ENCODE measurements around the gene COL12A1. TPM values are rescaled to one million over a fixed set of nuclear protein-coding genes. Genes with fewer than 3 reads are reported as not detected.

COL12A1 gene
- total RNA-seq, 6 experiments from 2014 or later, result 1.1 to 4.4 (median 3.0) TPM

GRCh38 chr6:75091467-75092190 lies 114.2 kb downstream of the COL12A1 start:
- ATAC-seq (no peak), DNase-seq (no peak)
- Histone ChIP-seq H3K36me3 (no peaks in the 10 kb centered on the region), H3K27ac (no peak overlapping the region), H3K4me1 (no peaks in the 10 kb centered on the region), H3K9me3 (no peaks in the 10 kb centered on the region), H3K4me3 (no peak overlapping the region), H3K27me3 (no peaks in the 10 kb centered on the region)
- intact Hi-C loops (cut with DNase I), result no loop called here
- no peak for TF ChIP-seq CTCF (IDR thresholded peaks at IDR 0.05)
- no peak for TF ChIP-seq POLR2A (IDR thresholded peaks at IDR 0.05)
- 61% methylated on average over 4 of the region's 4 CpGs for WGBS (ENCODE audit: insufficient coverage, low coverage, low lambda C conversion rate, missing lambda C conversion rate)

- TF ChIP-seq POLR2A (IDR thresholded peaks at IDR 0.05) (no peak), CTCF (IDR thresholded peaks at IDR 0.05) (no peak)
- no peak for DNase-seq
- Histone ChIP-seq H3K27ac (no peak overlapping the region), H3K4me1 (no peaks in the 10 kb centered on the region), H3K9me3 (no peaks in the 10 kb centered on the region), H3K4me3 (no peak overlapping the region), H3K36me3 (no peaks in the 10 kb centered on the region), H3K27me3 (no peaks in the 10 kb centered on the region)
- WGBS (ENCODE audit: insufficient coverage, low coverage, low lambda C conversion rate, missing lambda C conversion rate), result 23% methylated on average over 1 of the region's 1 CpG
- intact Hi-C loops (cut with DNase I), result no loop called here
- ATAC-seq, result peak in 3 of 4 donors; percentile 32 to 79 (median 64)
These were observed 115.3 kb downstream of the COL12A1 start for GRCh38 chr6:75090576-75090975.

- Histone ChIP-seq H3K36me3 (no peaks in the 10 kb centered on the region), H3K27me3 (no peaks in the 10 kb centered on the region), H3K4me3 (no peak overlapping the region), H3K9me3 (no peaks in the 10 kb centered on the region), H3K4me1 (no peaks in the 10 kb centered on the region), H3K27ac (no peak overlapping the region)
- intact Hi-C loops (cut with DNase I), result no loop called here
- DNase-seq (no peak), ATAC-seq (no peak)
- no peak for TF ChIP-seq CTCF (IDR thresholded peaks at IDR 0.05)
- TF ChIP-seq POLR2A (IDR thresholded peaks at IDR 0.05), result no peak
- 76% methylated on average over 7 of the region's 8 CpGs for WGBS (ENCODE audit: insufficient coverage, low coverage, low lambda C conversion rate, missing lambda C conversion rate)
These were observed 115.9 kb downstream of the COL12A1 start for GRCh38 chr6:75089921-75090320.

GRCh38 chr6:75089151-75089897 lies 116.5 kb downstream of the COL12A1 start:
- Histone ChIP-seq H3K9me3 (no peaks in the 10 kb centered on the region), H3K4me3 (no peak overlapping the region), H3K4me1 (no peaks in the 10 kb centered on the region), H3K27ac (no peak overlapping the region), H3K27me3 (no peaks in the 10 kb centered on the region), H3K36me3 (no peaks in the 10 kb centered on the region)
- DNase-seq (no peak), ATAC-seq (no peak)
- 85% methylated on average over 2 of the region's 2 CpGs for WGBS (ENCODE audit: insufficient coverage, low coverage, low lambda C conversion rate, missing lambda C conversion rate)
- TF ChIP-seq POLR2A (IDR thresholded peaks at IDR 0.05) (no peak), CTCF (IDR thresholded peaks at IDR 0.05) (no peak)
- intact Hi-C loops (cut with DNase I), result no loop called here

All from right lobe of liver (tissue), 6 donors.